Subcutaneous abdominal adipose tissue (tissue), 5 donors: ENCODE data around the gene RBFOX1.
A peak's percentile ranks its signal among the peaks of the same experiment; 100 is the strongest.

Source experiments
- H3K27ac ChIP-seq: one replicate; pipeline ENCODE4 v1.7.0; 2013; ENCODE audit warnings: low read depth, mild to moderate bottlenecking, inconsistent platforms, low read length, moderate library complexity
- H3K27me3 ChIP-seq, 5 donors: one replicate each; pipeline ENCODE4 v1.7.0; 2013; ENCODE audit warnings: low read length in 5 of 5, inconsistent platforms in 1 of 5; ENCODE audit not compliant: control insufficient read depth in 5 of 5, insufficient read depth in 4 of 5
- H3K36me3 ChIP-seq, 5 donors: one replicate each; pipeline ENCODE4 v1.7.0; 2013; ENCODE audit warnings: low read length in 5 of 5; ENCODE audit not compliant: control insufficient read depth in 5 of 5, insufficient read depth in 5 of 5
- H3K4me1 ChIP-seq, 5 donors: one replicate each; pipeline ENCODE4 v1.7.0; 2013; ENCODE audit warnings: low read length in 5 of 5, mild to moderate bottlenecking in 3 of 5, moderate library complexity in 1 of 5; ENCODE audit not compliant: control insufficient read depth in 5 of 5, insufficient read depth in 5 of 5
- H3K4me3 ChIP-seq, 5 donors: one replicate each; pipeline ENCODE4 v1.7.0; 2013; ENCODE audit warnings: low read length in 5 of 5, low read depth in 1 of 5
- H3K9ac ChIP-seq, 5 donors: one replicate each; pipeline ENCODE4 v1.7.0; 2013; ENCODE audit warnings: low read length in 5 of 5, mild to moderate bottlenecking in 4 of 5, moderate library complexity in 3 of 5
- H3K9me3 ChIP-seq, 5 donors: one replicate each; pipeline ENCODE4 v1.7.0; 2013; ENCODE audit warnings: low read length in 5 of 5; ENCODE audit not compliant: control insufficient read depth in 5 of 5
- donor health status: healthy.
- donor health status: healthy.
- donor health status: healthy.
- donor health status: healthy.
- donor health status: healthy.

The RBFOX1 gene

DNA sequence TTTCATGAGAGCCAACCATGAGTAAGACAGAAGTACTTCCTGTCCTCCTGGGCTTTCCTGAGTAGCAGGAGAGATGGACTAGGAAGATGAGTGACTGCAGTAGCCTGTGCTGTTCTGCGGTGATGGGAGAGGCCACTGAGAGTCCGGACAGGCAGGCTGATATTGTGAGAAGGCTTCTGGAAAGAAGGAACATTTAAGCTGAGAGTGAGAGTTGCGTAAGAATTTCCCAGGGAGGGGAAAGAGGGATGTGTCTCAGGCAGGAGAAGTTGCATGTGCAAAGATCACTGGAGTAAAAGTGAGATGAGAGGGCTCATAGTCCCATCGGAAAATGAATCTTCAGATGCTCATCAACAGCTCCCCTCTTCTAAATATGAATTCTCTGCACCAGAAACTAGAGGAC is 258.3 kb downstream of the RBFOX1 start:
- Histone ChIP-seq H3K4me1 (peaks cover 0 to 7% (median 4%) of the 10 kb centered on the region in 5 donors), H3K9ac (no peak overlapping the region), H3K9me3 (no peaks in the 10 kb centered on the region), H3K27me3 (no peaks in the 10 kb centered on the region), H3K4me3 (peak overlapping the region in 1 of 5 donors; percentile 15), H3K36me3 (no peaks in the 10 kb centered on the region), H3K27ac (no peak overlapping the region)

DNA sequence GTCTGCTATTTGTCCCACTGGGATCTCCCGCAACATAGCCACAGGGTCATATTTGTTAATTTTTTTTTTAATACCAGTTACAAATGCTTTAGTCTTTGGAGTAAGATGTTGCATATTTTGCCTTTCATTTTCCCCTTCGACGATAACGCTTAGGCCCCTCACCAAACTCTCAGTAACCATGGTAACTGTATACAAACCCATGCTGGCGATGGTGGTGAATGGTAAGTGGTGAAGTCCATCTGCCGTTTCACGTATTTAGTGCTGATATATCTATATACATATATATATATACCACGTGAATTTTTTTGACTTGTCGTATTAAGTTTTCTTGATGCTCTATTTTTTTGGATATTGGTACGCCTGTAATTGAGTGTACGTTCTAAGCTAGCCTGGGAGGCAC is 263.7 kb downstream of the RBFOX1 start:
- Histone ChIP-seq H3K4me3 (no peak overlapping the region), H3K9me3 (no peaks in the 10 kb centered on the region), H3K4me1 (no peaks in the 10 kb centered on the region), H3K27me3 (no peaks in the 10 kb centered on the region), H3K9ac (no peak overlapping the region), H3K36me3 (no peaks in the 10 kb centered on the region), H3K27ac (no peak overlapping the region)

GRCh38 chr16:7597677-7598076 is 265.0 kb downstream of the RBFOX1 start:
- Histone ChIP-seq H3K36me3 (no peaks in the 10 kb centered on the region), H3K27me3 (peaks cover 0 to 5% (median 0%) of the 10 kb centered on the region in 5 donors), H3K27ac (no peak overlapping the region), H3K4me1 (no peaks in the 10 kb centered on the region), H3K9me3 (no peaks in the 10 kb centered on the region), H3K4me3 (no peak overlapping the region), H3K9ac (no peak overlapping the region)

DNA sequence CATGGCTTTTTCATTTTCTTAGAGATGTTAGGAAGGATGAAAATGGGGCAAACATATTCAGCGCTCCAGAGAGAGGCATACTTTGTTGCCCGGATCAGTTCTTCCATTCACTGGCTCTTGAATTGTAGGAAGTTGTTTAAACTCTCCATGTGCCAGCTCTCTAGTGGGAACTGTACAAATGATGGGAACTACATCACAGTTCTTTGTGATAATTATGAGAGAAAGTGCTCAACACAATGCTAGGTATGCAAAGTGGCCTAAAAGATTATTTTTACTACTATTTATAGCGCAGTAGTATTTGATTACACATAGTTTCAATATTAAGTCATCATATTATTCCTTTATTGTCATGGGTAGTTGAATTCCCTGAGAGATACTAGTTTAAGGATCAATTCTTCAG is 268.5 kb downstream of the RBFOX1 start:
- H3K36me3 ChIP-seq = no peaks in the 10 kb centered on the region
- no peak overlapping the region for H3K27ac ChIP-seq
- H3K4me3 ChIP-seq = no peak overlapping the region
- peaks cover 0 to 5% (median 0%) of the 10 kb centered on the region in 5 donors for H3K27me3 ChIP-seq
- no peak overlapping the region for H3K9ac ChIP-seq
- H3K9me3 ChIP-seq = no peaks in the 10 kb centered on the region
- no peaks in the 10 kb centered on the region for H3K4me1 ChIP-seq

- Histone ChIP-seq H3K9me3 (no peaks in the 10 kb centered on the region), H3K4me1 (no peaks in the 10 kb centered on the region), H3K27ac (no peak overlapping the region), H3K4me3 (no peak overlapping the region), H3K36me3 (no peaks in the 10 kb centered on the region), H3K27me3 (peaks cover 0 to 5% (median 0%) of the 10 kb centered on the region in 5 donors), H3K9ac (no peak overlapping the region)
Measured at GRCh38 chr16:7602291-7602950, 269.8 kb downstream of the RBFOX1 start.

GRCh38 chr16:7605812-7606211 is 273.2 kb downstream of the RBFOX1 start:
- H3K27ac ChIP-seq = no peak overlapping the region
- H3K9ac ChIP-seq = no peak overlapping the region
- no peaks in the 10 kb centered on the region for H3K4me1 ChIP-seq

DNA sequence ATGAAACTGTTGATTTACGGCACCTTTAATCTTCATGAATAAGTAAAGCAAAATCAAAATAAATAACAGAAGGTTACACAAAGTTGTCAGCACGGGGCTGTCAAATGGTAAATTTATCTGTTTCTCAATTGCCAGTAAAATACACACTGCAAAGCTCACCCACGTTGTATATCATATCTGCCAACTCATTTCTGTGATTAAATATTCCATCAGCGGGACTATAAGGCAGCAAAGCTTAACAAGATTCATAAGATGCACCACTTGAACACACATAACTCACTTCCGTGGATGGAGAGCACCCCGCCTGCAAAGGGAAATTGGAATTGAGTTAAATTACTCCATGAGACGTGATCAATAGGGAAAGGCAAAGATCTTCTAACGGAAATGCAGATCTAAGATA is 280.0 kb downstream of the RBFOX1 start:
- H3K27me3 ChIP-seq = no peaks in the 10 kb centered on the region

More at GRCh38 chr16:7605812-7606211, 273.2 kb downstream of the RBFOX1 start:
- Histone ChIP-seq H3K36me3 (no peaks in the 10 kb centered on the region), H3K27me3 (peaks cover 0 to 5% (median 0%) of the 10 kb centered on the region in 5 donors), H3K9me3 (no peaks in the 10 kb centered on the region), H3K4me3 (no peak overlapping the region)

GRCh38 chr16:7613518-7613917 is 280.9 kb downstream of the RBFOX1 start:
- H3K9me3 ChIP-seq = no peaks in the 10 kb centered on the region
- H3K4me1 ChIP-seq = no peaks in the 10 kb centered on the region
- H3K36me3 ChIP-seq = no peaks in the 10 kb centered on the region
- no peak overlapping the region for H3K27ac ChIP-seq
- no peak overlapping the region for H3K4me3 ChIP-seq
- H3K27me3 ChIP-seq = no peaks in the 10 kb centered on the region
- no peak overlapping the region for H3K9ac ChIP-seq

More for the DNA sequence above, 280.0 kb downstream of the RBFOX1 start:
- H3K27ac ChIP-seq = no peak overlapping the region
- no peaks in the 10 kb centered on the region for H3K4me1 ChIP-seq
- no peaks in the 10 kb centered on the region for H3K9me3 ChIP-seq
- H3K9ac ChIP-seq = no peak overlapping the region
- no peak overlapping the region for H3K4me3 ChIP-seq
- no peaks in the 10 kb centered on the region for H3K36me3 ChIP-seq

DNA sequence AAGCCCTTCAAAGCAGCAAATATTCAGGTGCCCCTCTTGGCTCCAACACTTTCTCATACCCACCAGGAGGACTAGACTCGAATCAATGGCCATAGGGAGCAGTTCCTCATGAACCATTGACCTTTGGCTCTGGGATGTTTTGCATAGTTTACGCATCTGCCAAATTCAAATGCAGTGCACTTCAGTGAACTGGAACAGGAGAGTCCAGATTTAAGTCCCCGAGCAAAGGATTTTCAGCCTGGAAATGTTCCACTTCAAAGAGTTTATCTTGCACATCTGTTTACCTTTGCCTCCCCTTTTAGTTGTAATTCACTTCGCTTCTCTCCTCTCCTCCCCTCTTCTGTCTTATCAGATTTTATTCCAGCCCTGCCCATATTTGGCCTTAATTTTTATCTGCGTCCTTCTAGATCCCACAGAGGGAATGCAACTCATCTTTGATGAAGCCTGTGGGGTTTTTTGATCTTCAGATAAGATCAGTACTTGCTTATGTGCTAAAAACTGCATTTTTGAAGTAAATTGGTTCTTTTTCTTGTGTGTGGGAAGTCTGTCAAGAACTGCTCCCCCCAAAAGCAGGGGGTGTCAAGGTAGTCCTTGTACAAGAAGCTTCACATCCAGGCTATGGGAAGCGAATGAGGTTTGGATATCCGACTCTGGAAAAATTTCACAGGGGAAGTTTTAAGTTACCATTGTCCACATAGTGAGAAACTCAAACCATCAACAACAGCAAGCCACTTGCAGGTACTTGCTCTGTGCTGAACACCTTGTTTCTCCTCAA is 281.6 kb downstream of the RBFOX1 start:
- H3K27ac ChIP-seq = no peak overlapping the region
- H3K4me3 ChIP-seq = no peak overlapping the region
- H3K36me3 ChIP-seq = no peaks in the 10 kb centered on the region
- no peaks in the 10 kb centered on the region for H3K27me3 ChIP-seq
- no peaks in the 10 kb centered on the region for H3K4me1 ChIP-seq
- no peak overlapping the region for H3K9ac ChIP-seq
- H3K9me3 ChIP-seq = no peaks in the 10 kb centered on the region

DNA sequence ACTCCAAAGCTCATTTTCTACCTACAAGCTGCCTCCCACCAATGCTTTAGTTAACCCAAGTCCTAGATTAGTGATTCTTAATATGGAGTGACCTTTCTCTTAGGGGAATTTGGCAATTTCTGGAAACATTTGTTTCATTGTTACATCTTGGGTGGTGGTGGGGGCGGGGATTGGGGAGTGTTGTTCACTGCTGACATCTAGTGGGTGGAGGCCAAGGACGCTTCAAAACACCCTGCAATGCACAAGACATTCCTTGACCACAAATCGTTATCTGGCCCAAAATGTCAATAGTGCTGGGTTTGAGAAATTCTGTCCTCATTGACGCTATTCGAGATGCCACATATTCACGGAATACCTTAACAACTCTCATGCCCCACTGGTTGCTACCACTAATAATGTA is 282.9 kb downstream of the RBFOX1 start:
- no peaks in the 10 kb centered on the region for H3K9me3 ChIP-seq
- no peak overlapping the region for H3K27ac ChIP-seq
- H3K4me3 ChIP-seq = no peak overlapping the region
- no peaks in the 10 kb centered on the region for H3K4me1 ChIP-seq
- no peak overlapping the region for H3K9ac ChIP-seq
- H3K36me3 ChIP-seq = no peaks in the 10 kb centered on the region
- no peaks in the 10 kb centered on the region for H3K27me3 ChIP-seq
